ENCODE data around the gene EDARADD. TPM values are rescaled to one million over a fixed set of nuclear protein-coding genes. Genes with fewer than 3 reads are reported as not detected.

The EDARADD gene
- total and polyA plus RNA-seq, 2 of the 8 experiments (the other 6 are each of a cell fraction or from before 2014, with no cell fraction given), result 3.4 to 6.1 TPM

- Histone ChIP-seq H2BK20ac (ENCODE audit: low read length) (no peak overlapping the region), H3K14ac (ENCODE audit: insufficient read length) (no peak overlapping the region), H3K56ac (replicated peaks; ENCODE audit: insufficient read length, low read depth, low read length) (no peak overlapping the region), H3K18ac (ENCODE audit: extremely low read depth, low read length) (no peak overlapping the region), H2AK5ac (ENCODE audit: low read depth, low read length) (no peak overlapping the region), H2AFZ (ENCODE audit: low read length) (no peak overlapping the region), H3K79me2 (ENCODE audit: control insufficient read depth in 1 of 2, insufficient read depth in 2 of 2, low read length in 2 of 2) (no peaks in the 10 kb centered on the region), H3K79me1 (ENCODE audit: low read depth, low read length) (no peaks in the 10 kb centered on the region), H3K36me3 (ENCODE audit: control insufficient read depth in 2 of 4, insufficient read depth in 4 of 4, low read length in 3 of 4) (no peaks in the 10 kb centered on the region), H3K4me2 (ENCODE audit: insufficient read depth in 1 of 2, low read depth in 2 of 2, low read length in 2 of 2) (no peak overlapping the region), H3K9me3 (ENCODE audit: insufficient read depth in 2 of 2, low read depth in 1 of 2, low read length in 1 of 2) (no peaks in the 10 kb centered on the region), H2BK120ac (replicated peaks; ENCODE audit: low read depth, low read length) (no peak overlapping the region), H4K91ac (replicated peaks; ENCODE audit: insufficient read length, low read length) (no peak overlapping the region), H4K8ac (ENCODE audit: extremely low read depth, insufficient read depth, low read length) (no peak overlapping the region), H3K27me3 (replicated peaks in 1 of 4; ENCODE audit: control insufficient read depth in 3 of 4, extremely low read depth in 1 of 4, insufficient read depth in 3 of 4, low read length in 3 of 4) (no peaks in the 10 kb centered on the region), H4K5ac (ENCODE audit: insufficient read length, low read depth, low read length) (no peak overlapping the region), H3K27ac (ENCODE audit: low read depth, low read length) (no peak overlapping the region), H4K20me1 (replicated peaks in 1 of 2; ENCODE audit: control insufficient read depth in 1 of 2, insufficient read depth in 2 of 2, low read length in 2 of 2) (no peaks in the 10 kb centered on the region), H3K23me2 (ENCODE audit: low read depth, low read length) (no peaks in the 10 kb centered on the region), H3K4me1 (replicated peaks in 1 of 4; ENCODE audit: control insufficient read depth in 3 of 4, insufficient read depth in 4 of 4, low read length in 3 of 4) (no peaks in the 10 kb centered on the region), H3K4ac (replicated peaks; ENCODE audit: insufficient read length, low read depth, low read length) (no peak overlapping the region), H3K23ac (ENCODE audit: insufficient read length) (no peak overlapping the region), H2BK5ac (ENCODE audit: low read depth, low read length) (no peak overlapping the region), H3K4me3 (ENCODE audit: extremely low read depth in 1 of 4, insufficient read depth in 2 of 4, low read depth in 3 of 4, low read length in 4 of 4) (no peak overlapping the region), H2BK15ac (ENCODE audit: low read length) (no peak overlapping the region), H3K9ac (replicated peaks in 1 of 4; ENCODE audit: extremely low read depth in 1 of 4, low read depth in 3 of 4, low read length in 3 of 4) (no peak overlapping the region), H2BK12ac (ENCODE audit: low read depth, low read length) (no peak overlapping the region)
- ChIA-PET CTCF (ENCODE audit: partially characterized antibody) (interaction anchor here (0.6 to 0.9 kb wide), 2 partner anchors 11 to 154 kb away, joined by 3 read pairs; no protein-coding TSS in a partner anchor), POLR2A (ENCODE audit: partially characterized antibody) (no interaction called here)
- DNase-seq (ENCODE audit: low read depth in 1 of 2, low spot score in 2 of 2), result peak in 1 of 2 experiments; percentile 2
- TF ChIP-seq RFX5 (IDR thresholded peaks at IDR 0.05; ENCODE audit: borderline replicate concordance, low read depth, low read length) (no peak), GTF2F1 (IDR thresholded peaks at IDR 0.05; ENCODE audit: borderline replicate concordance, low read depth, low read length) (no peak)
- no peak for FAIRE-seq
- WGBS, 2 experiments (ENCODE audit: extremely low coverage in 1 of 2, insufficient coverage in 1 of 2, insufficient read length in 1 of 2, insufficient replicate concordance in 2 of 2, low coverage in 1 of 2, low lambda C conversion rate in 2 of 2, missing lambda C conversion rate in 1 of 2), result 90% methylated on average over 4 of the region's 4 CpGs; no CpG with 5 or more reads in 1 of the 2 experiments
These were observed 39.5 kb upstream of the EDARADD start for GRCh38 chr1:236354330-236355147.
